HepG2 (cell line): ENCODE data around the gene SWSAP1. TPM values are rescaled to one million over a fixed set of nuclear protein-coding genes. Genes with fewer than 3 reads are reported as not detected.

Experiments used
- CCAR2 ChIP-seq: fragments of 200-400 bp; formaldehyde crosslinking; optimal IDR thresholded peaks from 2 replicates; pipeline ENCODE3; 2018; ENCODE audit warnings: low read depth, mild to moderate bottlenecking, low read length, moderate library complexity
- CREM ChIP-seq, 2 experiments: sonication (generic) in 1 of 2; formaldehyde crosslinking in 1 of 2; IDR thresholded peaks; 2 replicates each; pipeline versions ENCODE4 v1.4.0 to v1.6.1; 2016 to 2020; ENCODE audit warnings: antibody characterized with exemption in 1 of 2, mild to moderate bottlenecking in 1 of 2, missing genetic modification reagents in 1 of 2
- FOXM1 ChIP-seq: sonication (generic); formaldehyde crosslinking; IDR thresholded peaks from 2 replicates; pipeline ENCODE4 v1.5.0; 2020; ENCODE audit warnings: missing genetic modification reagents
- FOXO1 ChIP-seq: sonication (generic); formaldehyde crosslinking; IDR thresholded peaks from 2 replicates; pipeline ENCODE4 v1.4.0; 2020; ENCODE audit warnings: missing genetic modification reagents
- GATAD2A ChIP-seq: IDR thresholded peaks from 2 replicates; pipeline ENCODE4 v1.6.1; 2016
- GFI1 ChIP-seq: sonication (generic); formaldehyde crosslinking; IDR thresholded peaks from 2 replicates; pipeline ENCODE4 v1.5.0; 2020; ENCODE audit warnings: missing genetic modification reagents, mild to moderate bottlenecking, borderline replicate concordance
- GPN1 ChIP-seq: sonication (generic); formaldehyde crosslinking; IDR thresholded peaks from 2 replicates; pipeline ENCODE4 v1.5.1; 2020; ENCODE audit warnings: missing genetic modification reagents, borderline replicate concordance
- GZF1 ChIP-seq: sonication (generic); formaldehyde crosslinking; IDR thresholded peaks from 2 replicates; pipeline ENCODE4 v1.5.1; 2020; ENCODE audit warnings: mild to moderate bottlenecking, missing genetic modification reagents
- KMT2A ChIP-seq: sonication (generic); formaldehyde crosslinking; IDR thresholded peaks from 2 replicates; pipeline ENCODE4 v1.4.0; 2020; ENCODE audit warnings: missing genetic modification reagents
- MXD1 ChIP-seq: sonication (generic); formaldehyde crosslinking; IDR thresholded peaks from 2 replicates; pipeline ENCODE4 v1.4.0; 2020; ENCODE audit warnings: mild to moderate bottlenecking, missing genetic modification reagents
- NR1H2 ChIP-seq: sonication (generic); formaldehyde crosslinking; IDR thresholded peaks from 2 replicates; pipeline ENCODE4 v1.8.1; 2022; ENCODE audit warnings: low read depth, missing genetic modification reagents, borderline replicate concordance
- PHB2 ChIP-seq: fragments of 450-650 bp; IDR thresholded peaks from 2 replicates; pipeline ENCODE4 v1.6.1; 2018; ENCODE audit not compliant: partially characterized antibody
- PPARG ChIP-seq: conservative IDR thresholded peaks from 2 replicates; pipeline ENCODE4 v1.6.1; 2016; ENCODE audit warnings: missing biosample characterization, missing genetic modification reagents
- SAFB2 ChIP-seq: sonication (generic); formaldehyde crosslinking; IDR thresholded peaks from 2 replicates; pipeline ENCODE4 v1.5.1; 2020; ENCODE audit warnings: missing genetic modification reagents, low read depth, mild to moderate bottlenecking, borderline replicate concordance
- SIN3B ChIP-seq: fragments of 150-350 bp; IDR thresholded peaks from 2 replicates; pipeline ENCODE4 v1.6.1; 2014; ENCODE audit warnings: low read length
- SPEN ChIP-seq: sonication (generic); formaldehyde crosslinking; IDR thresholded peaks from 2 replicates; pipeline ENCODE4 v1.5.1; 2020; ENCODE audit warnings: low read depth, mild to moderate bottlenecking, missing genetic modification reagents
- TEAD2 ChIP-seq: sonication (generic); formaldehyde crosslinking; IDR thresholded peaks from 2 replicates; pipeline ENCODE4 v1.9.0; 2021; ENCODE audit warnings: missing genetic modification reagents
- WIZ ChIP-seq: sonication (generic); formaldehyde crosslinking; IDR thresholded peaks from 2 replicates; pipeline ENCODE4 v1.5.1; 2020; ENCODE audit warnings: mild to moderate bottlenecking, missing genetic modification reagents
- ZBTB34 ChIP-seq: sonication (generic); formaldehyde crosslinking; IDR thresholded peaks from 2 replicates; pipeline ENCODE4 v1.8.0; 2022; ENCODE audit warnings: mild to moderate bottlenecking, missing genetic modification reagents
- ZNF136 ChIP-seq: sonication (generic); formaldehyde crosslinking; IDR thresholded peaks from 2 replicates; pipeline ENCODE4 v1.8.1; 2022; ENCODE audit warnings: low read depth, mild to moderate bottlenecking, moderate library complexity, missing genetic modification reagents
- ZNF138 ChIP-seq: sonication (generic); formaldehyde crosslinking; IDR thresholded peaks from 2 replicates; pipeline ENCODE4 v1.5.0; 2020; ENCODE audit warnings: mild to moderate bottlenecking, low read depth, missing genetic modification reagents
- ZNF263 ChIP-seq: sonication (generic); formaldehyde crosslinking; IDR thresholded peaks from 2 replicates; pipeline ENCODE4 v1.4.0; 2020; ENCODE audit warnings: missing genetic modification reagents
- ZNF282 ChIP-seq: fragments of 450-650 bp; IDR thresholded peaks from 2 replicates; pipeline ENCODE4 v1.6.1; 2018; ENCODE audit not compliant: partially characterized antibody
- ZNF335 ChIP-seq: sonication (generic); formaldehyde crosslinking; IDR thresholded peaks from 2 replicates; pipeline ENCODE4 v1.4.0; 2020; ENCODE audit warnings: missing genetic modification reagents
- ZNF446 ChIP-seq: sonication (generic); formaldehyde crosslinking; IDR thresholded peaks from 2 replicates; pipeline ENCODE4 v1.5.0; 2020; ENCODE audit warnings: mild to moderate bottlenecking, missing genetic modification reagents
- ZNF496 ChIP-seq: sonication (generic); formaldehyde crosslinking; IDR thresholded peaks from 2 replicates; pipeline ENCODE4 v1.8.1; 2023; ENCODE audit warnings: mild to moderate bottlenecking, moderate library complexity, missing genetic modification reagents; ENCODE audit not compliant: insufficient replicate concordance
- ZNF547 ChIP-seq: sonication (generic); formaldehyde crosslinking; IDR thresholded peaks from 2 replicates; pipeline ENCODE4 v1.5.1; 2020; ENCODE audit warnings: mild to moderate bottlenecking, missing genetic modification reagents
- ZNF816 ChIP-seq: sonication (generic); formaldehyde crosslinking; IDR thresholded peaks from 2 replicates; pipeline ENCODE4 v1.8.0; 2022; ENCODE audit warnings: missing genetic modification reagents, mild to moderate bottlenecking, borderline replicate concordance
- polyA plus RNA-seq, 8 experiments: library from polyadenylated mRNA; depleted of rRNA in 3 of 8; stranded (reverse) in 7 of 8; unstranded in 1 of 8; fragments of >200 nt; fragmentation: Illumina TruSeq in 4 of 8; extraction: Trizol in 4 of 8; gene quantifications; 2 replicates each; pipeline versions ENCODE4 v1.2.1 to v1.2.3, GENCODE V29; 2011 to 2016; ENCODE audit warnings: low read depth in 4 of 8, missing spikeins in 1 of 8, mixed read lengths in 1 of 8; ENCODE audit not compliant: insufficient read depth in 1 of 8
- total RNA-seq, 5 experiments: library from RNA; depleted of rRNA; stranded (reverse); fragments of >200 nt; fragmentation: Illumina TruSeq; extraction: Trizol; gene quantifications; 2 replicates each; pipeline ENCODE4 v1.2.3, GENCODE V29; 2016; ENCODE audit warnings: low read depth in 1 of 5
- TF ChIP-seq, protein P1 (sequence below): sonication (generic); formaldehyde crosslinking; IDR thresholded peaks from 2 replicates; pipeline ENCODE4 v1.4.0; 2020; ENCODE audit warnings: mild to moderate bottlenecking, missing genetic modification reagents

Gene SWSAP1
- total and polyA plus RNA-seq, 2 of the 13 experiments (the other 11 are each of a cell fraction or from before 2014, with no cell fraction given): 2.7 to 3.3 TPM

- TF ChIP-seq WIZ (CRISPR knock-in tag) (no peak), PHB2 (no peak), SAFB2 (CRISPR knock-in tag) (no peak), TEAD2 (CRISPR knock-in tag) (no peak), ZNF138 (CRISPR knock-in tag) (no peak), ZNF282 (no peak), KMT2A (CRISPR knock-in tag) (no peak), GATAD2A (CRISPR knock-in tag) (no peak), MXD1 (peak; percentile 74; the same call in 1 of the 2 replicates), ZNF136 (CRISPR knock-in tag) (no peak), CREM (IDR thresholded peaks at IDR 0.05) (no peak), CREM (CRISPR knock-in tag; IDR thresholded peaks at IDR 0.05) (no peak), SIN3B (no peak), FOXO1 (CRISPR knock-in tag) (no peak), ZNF263 (CRISPR knock-in tag) (peak; percentile 53; the same call in 1 of the 2 replicates), NR1H2 (CRISPR knock-in tag) (no peak), ZNF335 (CRISPR knock-in tag) (peak; percentile 82; the same call in 1 of the 2 replicates), SPEN (CRISPR knock-in tag) (peak; percentile 35), ZNF816 (CRISPR knock-in tag) (no peak), ZNF446 (no peak), ZBTB34 (CRISPR knock-in tag) (no peak), ZNF547 (no peak; the same call in 1 of the 2 replicates), ZNF496 (no peak), FOXM1 (CRISPR knock-in tag) (no peak), PPARG (CRISPR knock-in tag) (peak; percentile 45; the same call in 1 of the 2 replicates), CCAR2 (no peak), GFI1 (CRISPR knock-in tag) (no peak), GPN1 (CRISPR knock-in tag) (no peak), GZF1 (CRISPR knock-in tag) (no peak)
- TF ChIP-seq, protein P1, sequence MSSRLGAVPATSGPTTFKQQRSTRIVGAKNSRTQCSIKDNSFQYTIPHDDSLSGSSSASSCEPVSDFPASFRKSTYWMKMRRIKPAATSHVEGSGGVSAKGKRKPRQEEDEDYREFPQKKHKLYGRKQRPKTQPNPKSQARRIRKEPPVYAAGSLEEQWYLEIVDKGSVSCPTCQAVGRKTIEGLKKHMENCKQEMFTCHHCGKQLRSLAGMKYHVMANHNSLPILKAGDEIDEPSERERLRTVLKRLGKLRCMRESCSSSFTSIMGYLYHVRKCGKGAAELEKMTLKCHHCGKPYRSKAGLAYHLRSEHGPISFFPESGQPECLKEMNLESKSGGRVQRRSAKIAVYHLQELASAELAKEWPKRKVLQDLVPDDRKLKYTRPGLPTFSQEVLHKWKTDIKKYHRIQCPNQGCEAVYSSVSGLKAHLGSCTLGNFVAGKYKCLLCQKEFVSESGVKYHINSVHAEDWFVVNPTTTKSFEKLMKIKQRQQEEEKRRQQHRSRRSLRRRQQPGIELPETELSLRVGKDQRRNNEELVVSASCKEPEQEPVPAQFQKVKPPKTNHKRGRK: no peak
Measured at GRCh38 chr19:11418549-11419506, 44.4 kb downstream of the SWSAP1 start, which contains the start of gene RGL3 (continued).
